GM21390 (cell line): ENCODE results near the gene PER1.
A peak's percentile ranks its signal among the peaks of the same experiment; 100 is the strongest.

Source experiments
- ATAC-seq: cut with Tn5 transposase; IDR thresholded peaks from one replicate; pipeline ENCODE4 v1.9.1; 2021; ENCODE audit not compliant: unreplicated experiment

The PER1 gene

GRCh38 chr17:8154608-8155155 lies 2.5 kb upstream of the PER1 start:
- no peak for ATAC-seq

- ATAC-seq: no peak
Observed at GRCh38 chr17:8153957-8154607, 1.9 kb upstream of the PER1 start.

DNA sequence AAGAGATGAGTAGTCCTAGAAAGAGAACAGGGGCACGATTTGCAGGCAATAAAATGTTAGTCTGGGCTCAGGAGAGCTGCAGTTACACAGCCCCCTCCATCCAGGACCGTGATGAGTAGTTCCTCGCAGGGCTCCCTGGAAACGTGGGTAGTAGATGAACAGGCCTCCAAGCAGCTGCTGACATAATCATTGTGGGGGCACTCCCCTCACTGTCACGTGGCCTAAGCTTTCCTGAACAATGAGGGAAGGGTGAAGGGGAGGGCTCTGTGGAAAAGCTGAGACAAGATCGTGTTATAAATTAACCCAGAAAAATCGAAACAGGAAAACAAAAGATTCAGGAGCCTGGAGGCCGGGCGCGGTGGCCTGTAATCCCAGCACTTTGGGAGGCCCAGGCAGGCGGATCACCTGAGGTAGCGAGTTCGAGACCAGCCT lies 1.3 kb upstream of the PER1 start:
- no peak for ATAC-seq

DNA sequence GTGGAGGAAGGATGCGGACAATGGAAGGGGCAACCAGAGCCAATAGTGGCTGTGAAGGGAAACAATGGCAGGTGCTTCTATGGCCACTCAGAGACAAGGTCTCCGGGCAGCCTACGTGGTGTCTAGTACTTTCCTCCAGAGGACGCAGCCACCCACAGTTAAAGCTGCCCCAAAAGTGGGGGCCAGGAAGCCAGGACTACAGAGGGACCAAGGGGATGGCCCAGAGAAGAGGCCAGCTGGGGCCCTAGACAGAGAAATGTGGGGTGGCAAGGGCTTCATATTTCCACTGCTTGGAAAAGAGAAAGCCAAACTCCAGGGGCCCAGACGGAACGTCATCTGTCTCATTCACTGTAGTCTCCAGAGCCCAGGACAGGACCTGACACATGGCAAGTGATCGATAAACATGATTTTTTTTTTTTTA lies 837 bp upstream of the PER1 start:
- no peak for ATAC-seq

- no peak for ATAC-seq
Observed at GRCh38 chr17:8151641-8152111, 528 bp downstream of the PER1 start.

DNA sequence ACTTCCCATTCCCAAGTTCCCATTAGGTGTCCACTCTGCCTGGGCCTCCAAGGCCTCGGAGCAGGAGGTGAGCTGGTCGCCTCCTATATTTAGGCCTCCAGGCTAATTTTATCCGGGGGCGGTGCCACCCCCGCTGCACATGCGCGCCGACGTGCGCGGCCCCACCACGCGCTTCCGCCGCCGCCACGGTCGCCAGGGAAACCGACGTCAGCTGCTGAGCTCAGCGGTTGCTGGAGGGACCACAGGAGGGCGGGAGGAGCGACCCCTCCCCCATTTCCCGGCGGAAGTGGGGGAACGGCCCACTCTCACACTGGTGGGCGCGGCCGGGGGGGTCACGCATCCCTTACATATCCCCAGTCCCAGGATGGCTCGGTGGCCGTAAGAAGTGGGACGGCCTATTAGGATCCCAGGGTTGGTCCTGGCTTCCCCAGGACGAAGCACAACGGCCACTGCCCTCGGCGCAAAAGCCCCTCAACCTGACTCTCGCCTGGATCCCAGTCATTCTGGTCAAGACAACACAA lies 1.0 kb downstream of the PER1 start:
- ATAC-seq: peak; percentile 47

GRCh38 chr17:8150194-8151119 lies 1.7 kb downstream of the PER1 start:
- ATAC-seq: no peak

DNA sequence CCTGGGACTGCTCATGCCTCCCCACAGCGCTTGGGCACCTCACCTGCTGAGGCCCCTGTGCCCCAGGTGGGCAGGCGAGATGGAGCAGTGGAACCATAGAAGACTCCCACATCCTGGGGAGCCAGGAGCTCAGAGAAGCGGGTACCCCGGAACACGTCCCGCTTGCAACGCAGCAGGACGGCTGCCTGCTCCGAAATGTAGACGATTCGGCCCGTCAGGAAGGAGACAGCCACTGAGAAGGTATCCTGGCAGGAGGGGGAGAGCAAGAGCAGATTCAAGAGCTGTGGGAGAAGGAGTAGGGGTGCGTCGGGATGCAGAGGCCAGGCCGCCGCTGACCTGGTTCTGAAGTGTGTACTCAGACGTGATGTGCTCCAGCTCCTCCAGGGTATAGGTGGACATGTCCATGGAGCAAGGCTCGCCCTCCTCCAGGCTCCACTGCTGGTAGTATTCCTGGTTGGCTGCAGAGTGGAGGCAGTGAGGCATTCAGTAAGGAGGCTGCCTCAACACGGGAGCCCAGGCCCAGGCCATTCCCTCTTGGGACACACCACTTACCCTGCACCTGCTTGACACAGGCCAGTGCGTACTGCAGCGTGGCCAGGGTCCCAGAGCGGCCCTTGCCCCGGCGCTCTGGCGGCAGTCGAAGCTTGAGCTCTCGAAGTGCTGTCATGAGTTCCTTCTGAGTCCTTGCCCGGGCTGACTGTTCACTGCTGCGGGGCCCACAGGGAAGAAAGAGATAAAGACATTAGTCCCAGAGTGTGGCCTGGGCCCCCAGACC lies 2.6 kb downstream of the PER1 start:
- ATAC-seq: no peak

DNA sequence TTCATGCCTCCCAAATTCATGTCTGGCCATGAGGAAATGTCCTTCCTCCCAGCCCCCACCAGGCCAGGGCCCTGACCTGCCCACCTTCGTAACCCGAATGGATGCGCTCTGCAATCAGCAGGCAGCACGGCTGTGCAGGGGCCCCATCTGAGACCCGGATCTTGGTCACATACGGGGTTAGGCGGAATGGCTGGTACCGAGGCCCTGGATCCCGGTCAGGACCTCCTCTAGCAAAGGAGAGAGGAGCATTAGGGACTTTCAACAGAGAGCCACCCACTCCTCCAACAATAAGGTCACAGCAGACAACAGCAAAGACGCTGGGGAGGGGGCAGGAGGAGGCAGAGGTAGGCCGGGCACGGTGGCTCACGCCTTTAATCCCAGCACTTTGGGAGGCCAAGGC lies 3.6 kb downstream of the PER1 start:
- ATAC-seq: no peak

DNA sequence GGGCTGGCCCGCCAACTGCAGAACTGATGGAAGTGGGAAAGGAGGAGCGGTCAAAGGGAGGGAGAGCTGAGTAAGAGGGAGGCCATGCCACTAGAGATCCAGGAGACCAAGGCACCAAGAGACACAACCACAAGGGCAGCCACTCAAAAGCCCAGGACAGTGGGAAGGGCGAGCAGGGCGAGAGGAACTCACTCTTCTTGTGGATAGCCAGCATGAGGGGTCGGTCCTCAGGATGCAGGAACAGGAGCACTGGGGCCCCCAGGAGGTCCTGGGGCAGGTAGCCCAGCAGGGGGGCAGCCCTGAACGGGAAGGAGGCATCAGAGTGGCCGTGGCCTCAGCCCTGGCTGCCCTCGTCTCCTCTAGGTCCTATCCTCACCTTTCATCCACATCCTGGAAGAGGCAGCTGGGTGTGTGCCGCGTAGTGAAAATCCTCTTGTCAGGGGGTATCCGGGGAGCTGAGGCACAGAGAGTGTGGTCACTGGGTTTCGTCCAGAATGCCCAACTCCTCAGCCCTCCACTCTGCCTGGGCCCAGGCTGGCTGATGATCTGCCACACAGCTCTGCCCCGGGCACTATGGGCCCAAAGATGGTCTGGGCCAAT lies 4.3 kb downstream of the PER1 start:
- no peak for ATAC-seq

- no peak for ATAC-seq
Observed at GRCh38 chr17:8147141-8147804, 4.9 kb downstream of the PER1 start.

DNA sequence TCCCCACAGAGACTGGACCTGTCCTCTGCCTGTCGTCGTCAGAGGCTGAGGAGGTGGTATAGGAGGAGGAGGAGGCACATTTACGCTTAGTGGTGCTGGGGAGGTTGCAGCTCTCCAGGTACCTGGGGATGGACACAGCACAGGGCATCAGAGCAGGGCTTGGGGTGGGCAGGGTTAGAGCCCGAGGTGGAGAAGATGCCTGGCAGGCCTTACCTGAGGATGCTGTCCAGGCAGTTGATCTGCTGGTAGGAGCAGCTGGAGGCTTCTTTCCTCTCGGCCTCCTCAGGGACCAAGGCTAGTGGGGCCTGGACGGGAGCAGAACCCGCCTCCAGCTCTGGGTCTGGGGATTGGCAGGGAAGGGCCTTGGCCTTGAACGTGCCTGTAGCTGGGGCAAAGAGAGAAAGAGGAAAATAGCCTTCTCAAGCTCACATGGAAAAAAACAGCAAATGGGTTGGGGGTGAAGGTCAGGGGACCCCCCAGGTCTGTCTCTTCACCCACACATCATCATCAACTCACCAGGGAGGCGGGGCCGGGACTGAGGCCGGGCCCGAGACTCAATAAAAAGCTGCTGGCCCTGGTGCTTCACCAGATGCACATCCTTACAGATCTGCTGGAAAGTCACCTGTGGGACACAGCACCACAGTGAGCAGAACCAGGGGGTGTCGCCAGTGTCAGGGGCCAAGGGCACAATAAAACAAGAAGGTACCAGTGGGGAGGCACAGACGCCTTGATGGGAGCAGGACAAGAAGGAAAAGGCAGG lies 5.6 kb downstream of the PER1 start:
- no peak for ATAC-seq

- ATAC-seq: no peak
Observed at GRCh38 chr17:8145811-8146210, 6.4 kb downstream of the PER1 start.

- ATAC-seq: no peak
Observed at GRCh38 chr17:8144401-8145231, 7.6 kb downstream of the PER1 start.

DNA sequence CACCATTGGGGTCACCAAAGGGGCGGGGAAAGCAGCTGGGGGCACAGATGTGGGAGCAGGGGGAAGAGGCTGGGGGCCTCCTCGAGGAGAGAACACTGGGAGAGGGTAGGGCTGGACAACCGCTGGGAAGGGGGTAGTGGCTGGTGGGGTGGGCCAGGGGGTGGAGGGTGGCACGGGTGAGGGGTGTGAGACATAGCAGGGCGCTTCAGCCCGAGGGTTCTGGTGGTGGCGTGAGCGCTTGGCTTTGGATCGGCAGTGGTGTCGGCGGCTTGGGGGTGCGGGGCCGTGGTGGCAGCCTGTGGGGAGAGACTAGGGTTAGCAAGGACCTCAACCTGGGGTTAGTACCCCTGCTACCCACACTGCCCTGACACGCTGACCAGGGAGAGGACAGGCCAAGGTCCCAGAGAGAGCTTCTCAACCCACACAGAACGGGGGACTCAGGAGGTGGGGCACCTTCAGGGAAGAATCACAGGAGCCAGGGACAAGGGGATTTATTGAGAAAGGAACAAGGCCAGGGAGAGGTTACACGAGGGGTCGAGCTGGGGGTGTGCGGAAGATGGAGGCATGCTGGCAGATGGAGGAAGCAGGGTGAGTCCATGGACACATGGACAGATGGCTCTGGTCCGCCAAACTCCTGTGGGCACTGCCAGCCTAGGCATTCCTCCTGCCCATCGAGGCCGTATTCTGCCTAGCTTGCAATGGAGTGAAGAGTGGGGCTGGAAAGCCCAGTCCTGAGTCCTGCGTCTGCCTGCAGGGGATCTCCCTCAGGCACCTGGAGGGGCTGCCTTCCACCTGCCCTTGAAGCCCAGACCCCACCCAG lies 8.4 kb downstream of the PER1 start:
- ATAC-seq: no peak

- no peak for ATAC-seq
Observed at GRCh38 chr17:8142887-8143580, 9.2 kb downstream of the PER1 start.
